ENCODE results near the gene EIF4G3.

DNA sequence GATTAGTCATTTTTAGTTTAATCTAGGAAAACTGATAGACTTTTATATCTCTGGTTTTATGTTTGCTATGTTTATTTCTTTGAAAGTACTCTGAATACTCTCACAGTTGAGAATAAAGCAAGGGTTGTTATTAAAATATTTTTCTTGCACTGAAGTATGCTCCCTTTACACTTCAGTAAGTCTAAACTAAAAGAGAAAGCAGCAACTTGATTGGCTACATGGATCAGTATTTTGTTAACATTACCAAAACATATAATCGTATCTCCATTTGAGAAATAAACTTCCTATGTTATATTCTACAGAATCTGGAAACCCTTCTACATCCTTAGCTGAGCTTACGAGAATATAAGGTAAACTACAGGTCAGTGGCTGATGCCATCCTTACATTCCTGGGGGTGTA is 240.1 kb downstream of the EIF4G3 start:
- no peak for TF ChIP-seq CTCF (IDR thresholded peaks at IDR 0.05)
- TF ChIP-seq POLR2A (IDR thresholded peaks at IDR 0.05), result no peak

Measured in lower leg skin (tissue), 3 donors.